Medulla oblongata (tissue), 1 donor: ENCODE data around the gene CELF4.

Experiments
- DNase-seq: peaks from one replicate; pipeline ENCODE4 v3.0.0-alpha.2; 2015; ENCODE audit errors: extremely low spot score

Gene CELF4

DNA sequence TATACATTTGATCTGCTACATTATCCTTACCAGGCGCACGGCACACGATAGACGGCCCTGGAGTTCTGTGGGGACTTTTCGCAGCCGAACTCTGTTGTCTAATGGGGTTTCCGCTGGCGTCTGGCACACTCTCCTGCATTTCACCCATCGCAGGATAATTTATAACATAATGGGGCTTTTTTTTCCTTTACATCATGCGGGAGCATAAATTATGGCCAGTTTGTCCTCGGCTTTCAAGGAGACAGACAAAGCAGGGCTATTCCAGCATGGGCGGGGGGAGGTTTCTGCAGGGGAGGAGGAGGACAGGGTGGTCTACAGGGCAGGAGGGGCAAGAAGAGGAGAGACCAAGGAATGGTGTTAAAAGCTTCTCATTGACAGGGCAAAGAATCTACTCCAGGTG, 279.8 kb downstream of the CELF4 start:
- DNase-seq = no peak

DNA sequence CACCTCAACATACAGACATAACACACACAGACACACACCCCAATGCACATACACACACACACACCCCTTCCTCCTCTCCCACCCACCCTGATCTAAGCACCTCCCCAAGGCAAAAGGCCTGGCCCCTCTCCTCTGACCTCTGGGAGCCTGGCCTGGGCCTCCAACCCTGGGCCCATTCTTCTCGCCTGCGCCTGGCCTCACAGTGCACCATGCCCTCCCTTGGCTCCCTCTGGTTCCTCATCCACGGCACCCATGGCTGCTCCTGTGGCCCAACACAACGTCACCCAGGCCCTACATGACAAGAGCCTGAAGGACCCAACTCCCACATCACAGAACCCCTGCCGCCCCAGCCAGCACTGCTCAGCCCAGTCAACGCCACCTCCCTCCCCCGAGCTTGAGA, 281.3 kb downstream of the CELF4 start:
- no peak for DNase-seq

- no peak for DNase-seq
Observed at GRCh38 chr18:37282386-37283037, 283.1 kb downstream of the CELF4 start.

DNA sequence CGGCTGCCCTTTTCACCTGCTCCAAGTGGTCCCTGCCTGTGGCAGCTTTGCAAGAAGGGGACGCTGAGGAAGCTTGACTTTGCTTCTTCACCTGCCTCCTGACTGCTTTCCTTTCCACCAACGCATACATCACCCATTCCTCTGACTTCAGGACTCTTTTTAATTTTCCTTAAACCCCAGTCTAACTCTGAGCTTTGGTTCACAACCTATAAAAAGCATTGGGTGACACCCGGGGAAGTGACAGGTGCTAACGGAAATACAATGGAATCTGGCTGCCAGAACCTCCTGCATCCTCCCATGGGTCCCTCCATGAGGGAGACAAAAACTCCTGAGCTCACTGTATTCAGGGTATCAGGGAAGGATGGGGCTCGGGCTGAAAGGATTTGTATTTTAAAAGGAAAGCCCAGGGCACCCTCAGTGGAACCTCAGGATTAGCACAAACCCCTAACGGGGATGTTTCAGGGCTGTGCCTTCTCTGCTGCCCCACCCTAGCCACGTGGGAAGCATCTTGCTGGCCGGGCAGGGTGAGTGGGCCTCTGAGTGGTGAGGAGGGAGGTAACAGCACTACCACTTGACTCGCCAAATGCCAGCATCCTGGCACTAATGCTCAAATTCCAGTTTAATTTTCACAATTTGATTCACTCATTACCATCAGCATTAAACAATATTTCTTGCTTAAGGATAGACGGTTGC, 284.8 kb downstream of the CELF4 start:
- DNase-seq = no peak

DNA sequence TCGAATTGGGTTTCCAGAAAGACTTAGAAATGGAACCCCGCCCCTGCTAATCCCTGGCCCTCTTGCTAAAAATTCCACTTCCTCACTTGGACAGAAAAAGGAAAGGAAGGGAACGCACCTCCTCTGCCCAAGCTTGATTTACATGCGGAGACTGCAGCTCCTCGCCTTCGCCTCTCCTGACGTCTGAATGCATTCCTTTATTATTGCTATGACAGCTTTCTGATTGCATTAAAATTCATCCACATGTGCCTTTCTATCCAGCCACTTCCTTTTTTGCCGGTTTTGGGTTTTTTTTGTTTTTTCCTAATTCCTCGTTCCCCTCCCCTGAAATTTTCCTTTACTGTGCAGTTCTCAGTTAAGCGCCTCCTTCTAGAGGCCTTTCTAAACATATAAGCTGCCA, 287.8 kb downstream of the CELF4 start:
- no peak for DNase-seq

GRCh38 chr18:37276111-37276890, 289.3 kb downstream of the CELF4 start:
- DNase-seq = no peak

- DNase-seq = no peak
Observed at GRCh38 chr18:37275237-37275741, 290.3 kb downstream of the CELF4 start.

DNA sequence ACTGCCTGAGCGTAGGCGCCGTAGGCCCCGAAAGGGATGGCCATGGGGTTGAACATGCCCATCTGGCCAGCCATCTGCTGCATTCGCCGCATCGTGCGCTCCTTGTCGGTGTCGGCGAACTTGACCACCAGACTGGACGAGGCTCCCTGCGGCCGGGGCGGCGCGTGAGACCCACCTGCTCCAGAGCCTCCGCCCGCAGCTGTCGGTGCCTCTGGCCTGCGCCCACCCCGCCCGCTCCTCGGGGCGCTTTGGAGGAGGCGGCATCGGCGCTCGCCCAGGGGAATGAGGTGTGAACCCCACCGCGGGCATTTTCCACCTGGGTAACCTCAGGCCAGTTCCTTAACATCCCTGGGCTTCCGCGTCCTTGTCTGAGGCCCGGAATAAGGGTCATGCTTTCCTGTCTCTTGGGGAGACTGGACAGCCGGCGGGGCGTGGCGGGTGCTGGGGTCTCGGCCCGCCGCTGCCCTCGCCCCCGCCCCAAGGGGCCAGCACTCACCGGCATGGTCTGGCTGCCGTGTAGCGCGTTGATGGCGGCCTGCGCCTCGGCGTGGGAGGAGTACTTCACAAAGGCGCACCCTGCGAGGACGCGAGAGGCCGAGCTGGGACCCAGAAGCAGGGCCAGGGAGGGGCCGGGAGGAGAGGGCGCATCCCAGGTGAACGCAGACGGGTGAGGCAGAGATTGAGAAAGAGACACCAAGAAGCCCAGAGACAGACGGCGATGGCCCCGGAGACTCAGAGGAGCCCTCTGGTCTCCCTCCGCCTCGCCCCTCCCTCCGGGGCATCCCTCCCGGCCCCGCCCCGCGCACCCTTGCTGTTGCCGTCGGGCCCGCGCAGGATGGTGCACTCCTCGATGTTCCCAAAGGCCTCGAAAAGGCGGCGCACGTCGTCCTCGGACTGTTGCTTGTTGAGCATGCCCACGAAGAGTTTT, 291.0 kb downstream of the CELF4 start:
- no peak for DNase-seq

DNA sequence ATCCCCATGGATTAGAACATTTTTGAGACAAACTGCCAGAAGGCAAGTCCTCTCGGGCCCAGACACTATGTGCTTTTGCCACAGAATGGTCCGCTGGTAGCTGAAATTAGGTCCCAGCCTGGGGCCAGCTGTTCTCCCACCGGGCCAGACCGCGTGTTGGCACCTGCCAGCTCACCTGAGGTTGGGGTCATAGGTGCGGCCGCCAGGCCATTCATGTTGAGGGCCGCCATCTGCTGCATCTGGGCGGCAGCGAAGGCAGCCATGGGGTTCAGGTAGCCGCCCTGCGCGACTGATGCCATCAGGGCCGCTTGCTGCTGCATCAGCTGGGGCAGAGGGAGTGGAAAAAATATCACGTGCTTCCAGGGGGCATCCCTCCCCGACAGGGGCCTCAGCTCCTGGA, 292.8 kb downstream of the CELF4 start:
- DNase-seq = no peak

- DNase-seq = no peak
Observed at GRCh38 chr18:37272226-37272625, 293.4 kb downstream of the CELF4 start.

DNA sequence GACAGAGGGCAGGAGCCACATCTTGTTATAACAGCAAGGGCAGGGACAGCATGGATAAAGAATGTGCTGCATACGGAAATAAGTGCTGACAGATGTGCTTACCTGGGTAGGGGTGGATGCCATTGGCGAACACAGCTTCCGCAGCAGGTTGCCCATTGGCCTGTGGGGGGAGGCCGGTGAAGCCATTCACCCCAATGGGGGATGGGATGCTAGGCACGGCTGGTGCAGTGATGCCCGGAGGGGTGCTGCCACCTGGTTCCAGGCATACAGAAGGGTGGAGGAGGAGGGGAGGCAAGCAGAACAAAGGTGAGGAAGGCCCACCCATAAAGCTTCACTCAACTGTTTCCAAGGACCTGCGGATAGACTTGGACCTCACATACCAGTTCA, 294.9 kb downstream of the CELF4 start:
- no peak for DNase-seq

DNA sequence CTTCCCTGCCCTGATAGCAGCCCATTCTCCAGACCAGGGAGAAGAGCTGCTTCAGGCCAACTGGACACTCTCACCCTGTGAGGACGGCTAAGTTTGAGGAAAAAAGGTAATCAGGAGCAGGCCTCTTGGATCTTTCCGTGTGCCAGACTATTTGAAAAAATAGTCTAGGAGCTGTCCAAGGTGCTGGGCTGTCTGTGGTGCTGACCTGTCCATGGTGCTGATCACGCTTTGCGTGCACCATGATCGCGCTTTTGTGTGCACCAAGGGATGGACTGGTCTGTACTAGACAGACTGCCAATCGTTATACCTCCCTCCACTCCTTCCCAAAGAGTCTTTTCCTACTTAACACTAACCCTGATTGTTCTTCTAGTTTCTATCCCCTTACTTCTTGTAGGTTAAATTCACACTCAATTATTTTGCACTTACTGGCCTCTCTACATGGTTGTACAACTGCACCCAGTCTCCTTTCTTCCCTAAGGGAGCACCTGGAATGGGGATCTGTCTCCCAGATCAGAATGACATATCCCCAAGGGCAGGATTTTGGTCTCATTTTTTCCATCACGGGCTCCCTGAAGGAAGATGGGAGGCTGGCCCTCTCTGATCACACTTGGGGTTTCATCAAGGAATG, 295.4 kb downstream of the CELF4 start:
- peak; percentile 44 for DNase-seq

- no peak for DNase-seq
Observed at GRCh38 chr18:37266290-37266689, 299.3 kb downstream of the CELF4 start.

GRCh38 chr18:37265382-37265781, 300.2 kb downstream of the CELF4 start:
- DNase-seq = no peak

- DNase-seq = no peak
Observed at GRCh38 chr18:37264956-37265355, 300.6 kb downstream of the CELF4 start.

- no peak for DNase-seq
Observed at GRCh38 chr18:37261988-37262387, 303.6 kb downstream of the CELF4 start.

DNA sequence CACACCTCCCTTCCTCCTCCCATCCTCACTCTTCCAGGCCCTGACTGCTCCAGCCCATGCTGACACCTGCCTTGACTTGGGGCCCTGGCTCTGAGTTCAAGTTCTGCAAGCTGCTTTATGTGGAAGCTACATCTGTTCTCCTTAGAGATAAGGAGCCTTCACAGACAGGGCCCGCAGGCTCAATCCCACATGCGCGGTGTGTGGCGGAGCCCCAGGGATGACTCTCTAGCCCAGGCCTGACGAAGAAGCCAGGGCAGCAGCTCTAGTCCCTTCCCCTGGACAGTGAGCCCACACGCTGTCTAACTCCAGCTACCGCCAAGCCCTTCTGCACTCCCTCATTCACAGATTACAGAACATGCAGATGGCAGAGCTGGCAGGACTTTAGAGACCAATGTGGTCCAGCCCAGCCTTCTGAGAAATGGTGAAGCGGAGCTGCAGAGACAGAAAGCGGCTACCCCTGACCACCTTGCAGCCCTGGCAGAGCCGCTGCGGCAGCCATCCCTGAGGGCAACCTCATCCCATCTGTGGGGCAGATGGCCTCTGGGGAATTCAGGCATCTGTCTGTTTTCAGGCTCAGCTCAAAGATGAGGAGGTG, 304.3 kb downstream of the CELF4 start:
- no peak for DNase-seq

DNA sequence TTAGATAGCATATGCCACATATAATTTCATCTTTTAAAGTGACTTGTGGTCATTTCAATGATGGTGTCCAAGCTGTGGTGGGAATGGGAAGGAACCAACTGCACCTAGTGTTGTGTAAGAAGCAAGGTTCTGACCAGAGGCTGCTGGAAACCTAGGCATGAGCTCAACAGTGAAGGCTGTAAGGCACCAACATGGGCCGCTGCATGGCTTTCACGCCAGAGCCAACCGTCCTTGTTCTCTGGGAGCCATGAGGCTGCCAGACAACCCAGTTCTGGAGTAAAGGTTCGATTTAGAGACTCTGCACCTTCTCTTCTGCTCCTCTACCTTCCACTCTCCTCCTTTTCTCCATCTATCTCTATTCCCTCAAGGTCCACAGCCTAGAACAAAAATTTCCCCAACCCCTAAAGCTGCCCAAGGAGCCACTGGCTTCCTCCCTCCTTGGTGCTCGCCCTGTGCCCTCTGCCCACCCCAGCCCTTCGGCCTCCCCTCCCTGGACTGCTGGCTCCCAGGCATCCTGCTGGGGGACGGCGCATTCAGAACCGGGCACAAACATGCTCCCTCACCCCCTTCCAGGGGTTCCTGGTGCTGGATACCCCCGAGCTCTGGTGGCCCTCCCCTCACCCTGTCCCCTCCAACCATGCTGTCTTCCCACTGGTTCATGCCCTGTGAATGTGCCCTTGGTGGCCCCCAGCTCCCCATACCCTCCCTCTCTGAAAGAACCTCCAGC, 305.1 kb downstream of the CELF4 start:
- no peak for DNase-seq

- no peak for DNase-seq
Observed at GRCh38 chr18:37259711-37260110, 305.9 kb downstream of the CELF4 start.

GRCh38 chr18:37258819-37259218, 306.8 kb downstream of the CELF4 start:
- DNase-seq = no peak
